ENCODE measurements around the gene CHD6.

Gene CHD6

DNA sequence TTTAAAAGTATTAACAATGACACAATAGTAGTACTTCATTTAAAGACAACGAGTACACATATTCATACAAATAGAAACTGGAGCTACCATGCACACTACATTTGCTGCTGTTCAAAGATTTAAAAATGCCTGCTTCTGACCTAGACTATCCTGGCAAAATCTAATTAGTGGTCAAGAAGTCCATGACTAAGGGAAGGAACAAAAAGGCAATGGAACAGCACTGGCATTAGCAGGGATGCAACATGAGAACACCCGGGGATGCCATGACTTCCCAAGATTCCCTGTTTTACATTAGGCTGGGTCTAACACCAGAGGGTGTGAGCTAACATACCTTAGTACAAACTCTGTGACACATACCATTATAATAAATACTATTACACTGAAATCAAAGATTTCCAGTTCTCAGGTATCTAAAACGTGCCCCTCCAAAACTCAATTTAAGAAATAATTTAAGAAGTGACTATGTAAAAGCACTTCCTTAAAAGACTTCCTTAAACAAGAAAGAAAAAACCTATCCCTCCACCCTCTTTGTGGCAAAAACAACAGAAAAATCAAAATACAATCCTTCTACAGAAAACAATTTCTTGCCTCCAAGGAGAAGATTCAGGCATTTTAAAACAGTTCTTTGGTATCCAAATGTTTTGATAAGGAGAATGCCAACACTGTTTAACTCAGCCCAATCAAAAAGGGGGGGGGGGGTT lies 25.5 kb downstream of the CHD6 start:
- TF ChIP-seq POLR2A (IDR thresholded peaks at IDR 0.05; ENCODE audit: low read depth, low read length) (no peak), POLR2AphosphoS5 (IDR thresholded peaks at IDR 0.05; ENCODE audit: low read depth, low read length) (no peak), PAX5 (IDR thresholded peaks at IDR 0.05; ENCODE audit: insufficient read depth, low read length, severe bottlenecking) (no peak), POU2F2 (IDR thresholded peaks at IDR 0.05; ENCODE audit: low read depth, low read length) (no peak), SPI1 (IDR thresholded peaks at IDR 0.05; ENCODE audit: low read depth, low read length) (no peak), TAF1 (IDR thresholded peaks at IDR 0.05; ENCODE audit: low read depth, low read length) (no peak)
- FAIRE-seq = no peak
- no peak for DNase-seq (ENCODE audit: insufficient read length, low spot score)

DNA sequence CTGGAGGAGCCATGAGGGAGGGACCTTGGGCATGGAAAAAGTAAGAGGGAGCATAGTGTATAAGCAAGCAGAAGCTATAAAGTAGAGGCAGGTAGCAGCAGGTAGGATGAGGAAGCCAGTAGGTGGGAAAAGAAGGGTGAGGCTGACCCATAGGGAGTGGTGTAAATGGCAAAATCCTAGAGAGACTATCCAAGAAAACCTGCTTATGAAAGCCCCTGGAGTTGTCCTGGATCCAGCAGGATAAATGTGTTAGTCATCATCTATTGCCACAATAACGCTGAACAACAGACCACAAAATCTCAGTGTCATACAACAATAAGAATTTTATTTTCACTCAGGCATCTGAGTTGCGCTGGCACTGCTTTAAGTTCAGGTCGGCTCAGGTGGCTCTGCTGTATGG lies 30.2 kb downstream of the CHD6 start:
- FAIRE-seq = no peak
- TF ChIP-seq SPI1 (IDR thresholded peaks at IDR 0.05; ENCODE audit: low read depth, low read length) = no peak
- TF ChIP-seq POU2F2 (IDR thresholded peaks at IDR 0.05; ENCODE audit: low read depth, low read length) = no peak
- TF ChIP-seq PAX5 (IDR thresholded peaks at IDR 0.05; ENCODE audit: insufficient read depth, low read length, severe bottlenecking) = no peak
- no peak for TF ChIP-seq POLR2AphosphoS5 (IDR thresholded peaks at IDR 0.05; ENCODE audit: low read depth, low read length)
- no peak for TF ChIP-seq POLR2A (IDR thresholded peaks at IDR 0.05; ENCODE audit: low read depth, low read length)
- TF ChIP-seq TAF1 (IDR thresholded peaks at IDR 0.05; ENCODE audit: low read depth, low read length) = no peak
- no peak for DNase-seq (ENCODE audit: insufficient read length, low spot score)

- FAIRE-seq (no peak), DNase-seq (ENCODE audit: insufficient read length, low spot score) (no peak)
- peak; percentile 56 for TF ChIP-seq SPI1 (IDR thresholded peaks at IDR 0.05; ENCODE audit: low read depth, low read length)
- TF ChIP-seq TAF1 (IDR thresholded peaks at IDR 0.05; ENCODE audit: low read depth, low read length) = no peak
- no peak for TF ChIP-seq POLR2A (IDR thresholded peaks at IDR 0.05; ENCODE audit: low read depth, low read length)
- TF ChIP-seq PAX5 (IDR thresholded peaks at IDR 0.05; ENCODE audit: insufficient read depth, low read length, severe bottlenecking) = no peak
- TF ChIP-seq POLR2AphosphoS5 (IDR thresholded peaks at IDR 0.05; ENCODE audit: low read depth, low read length) = no peak
- no peak for TF ChIP-seq POU2F2 (IDR thresholded peaks at IDR 0.05; ENCODE audit: low read depth, low read length)
Measured at GRCh38 chr20:41587523-41587922, 30.7 kb downstream of the CHD6 start.

GRCh38 chr20:41586772-41587171 lies 31.4 kb downstream of the CHD6 start:
- FAIRE-seq (no peak), DNase-seq (ENCODE audit: insufficient read length, low spot score) (no peak)
- TF ChIP-seq SPI1 (IDR thresholded peaks at IDR 0.05; ENCODE audit: low read depth, low read length) = no peak
- TF ChIP-seq PAX5 (IDR thresholded peaks at IDR 0.05; ENCODE audit: insufficient read depth, low read length, severe bottlenecking) = no peak
- TF ChIP-seq POLR2A (IDR thresholded peaks at IDR 0.05; ENCODE audit: low read depth, low read length) = no peak

- FAIRE-seq (no peak), DNase-seq (ENCODE audit: insufficient read length, low spot score) (no peak)
- TF ChIP-seq SPI1 (IDR thresholded peaks at IDR 0.05; ENCODE audit: low read depth, low read length) (no peak), POU2F2 (IDR thresholded peaks at IDR 0.05; ENCODE audit: low read depth, low read length) (no peak), POLR2A (IDR thresholded peaks at IDR 0.05; ENCODE audit: low read depth, low read length) (no peak), POLR2AphosphoS5 (IDR thresholded peaks at IDR 0.05; ENCODE audit: low read depth, low read length) (no peak)
Measured at GRCh38 chr20:41580350-41580749, 37.8 kb downstream of the CHD6 start.

GRCh38 chr20:41577129-41578009 lies 40.8 kb downstream of the CHD6 start:
- no peak for DNase-seq (ENCODE audit: insufficient read length, low spot score)
- no peak for FAIRE-seq
- no peak for TF ChIP-seq POLR2AphosphoS5 (IDR thresholded peaks at IDR 0.05; ENCODE audit: low read depth, low read length)
- TF ChIP-seq TAF1 (IDR thresholded peaks at IDR 0.05; ENCODE audit: low read depth, low read length) = no peak
- no peak for TF ChIP-seq PAX5 (IDR thresholded peaks at IDR 0.05; ENCODE audit: insufficient read depth, low read length, severe bottlenecking)
- TF ChIP-seq POLR2A (IDR thresholded peaks at IDR 0.05; ENCODE audit: low read depth, low read length) = no peak
- no peak for TF ChIP-seq POU2F2 (IDR thresholded peaks at IDR 0.05; ENCODE audit: low read depth, low read length)
- TF ChIP-seq SPI1 (IDR thresholded peaks at IDR 0.05; ENCODE audit: low read depth, low read length) = no peak

GRCh38 chr20:41575412-41575811 lies 42.8 kb downstream of the CHD6 start:
- FAIRE-seq (no peak), DNase-seq (ENCODE audit: insufficient read length, low spot score) (no peak)
- TF ChIP-seq PAX5 (IDR thresholded peaks at IDR 0.05; ENCODE audit: insufficient read depth, low read length, severe bottlenecking) = no peak
- no peak for TF ChIP-seq POLR2AphosphoS5 (IDR thresholded peaks at IDR 0.05; ENCODE audit: low read depth, low read length)
- TF ChIP-seq TAF1 (IDR thresholded peaks at IDR 0.05; ENCODE audit: low read depth, low read length) = no peak
- TF ChIP-seq POLR2A (IDR thresholded peaks at IDR 0.05; ENCODE audit: low read depth, low read length) = no peak
- no peak for TF ChIP-seq POU2F2 (IDR thresholded peaks at IDR 0.05; ENCODE audit: low read depth, low read length)
- no peak for TF ChIP-seq SPI1 (IDR thresholded peaks at IDR 0.05; ENCODE audit: low read depth, low read length)

- FAIRE-seq (no peak), DNase-seq (ENCODE audit: insufficient read length, low spot score) (no peak)
- TF ChIP-seq POLR2AphosphoS5 (IDR thresholded peaks at IDR 0.05; ENCODE audit: low read depth, low read length) (no peak), POU2F2 (IDR thresholded peaks at IDR 0.05; ENCODE audit: low read depth, low read length) (no peak), POLR2A (IDR thresholded peaks at IDR 0.05; ENCODE audit: low read depth, low read length) (no peak), SPI1 (IDR thresholded peaks at IDR 0.05; ENCODE audit: low read depth, low read length) (no peak)
Measured at GRCh38 chr20:41574802-41575389, 43.3 kb downstream of the CHD6 start.

DNA sequence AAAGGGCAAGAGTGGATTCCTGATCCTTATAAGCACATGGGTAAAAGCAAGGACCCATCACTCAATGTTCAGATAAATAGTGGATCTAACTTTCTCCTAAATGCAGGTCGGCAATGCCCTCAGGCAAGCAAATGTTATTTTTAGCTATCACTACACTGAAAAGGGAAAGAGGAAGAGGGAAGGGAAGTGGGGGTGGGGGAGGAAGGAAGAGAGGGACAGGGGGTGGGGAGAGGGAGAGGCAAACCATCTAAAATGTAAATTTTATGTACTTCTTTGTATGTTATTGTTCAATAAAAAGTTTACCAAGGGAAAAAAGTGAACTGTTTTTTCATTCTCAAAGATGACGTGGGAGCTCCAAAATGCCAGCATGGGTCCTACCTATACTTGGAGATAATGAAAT lies 44.2 kb downstream of the CHD6 start:
- FAIRE-seq (no peak), DNase-seq (ENCODE audit: insufficient read length, low spot score) (no peak)
- no peak for TF ChIP-seq TAF1 (IDR thresholded peaks at IDR 0.05; ENCODE audit: low read depth, low read length)
- no peak for TF ChIP-seq PAX5 (IDR thresholded peaks at IDR 0.05; ENCODE audit: insufficient read depth, low read length, severe bottlenecking)
- TF ChIP-seq POLR2AphosphoS5 (IDR thresholded peaks at IDR 0.05; ENCODE audit: low read depth, low read length) = no peak
- no peak for TF ChIP-seq POLR2A (IDR thresholded peaks at IDR 0.05; ENCODE audit: low read depth, low read length)
- no peak for TF ChIP-seq SPI1 (IDR thresholded peaks at IDR 0.05; ENCODE audit: low read depth, low read length)
- TF ChIP-seq POU2F2 (IDR thresholded peaks at IDR 0.05; ENCODE audit: low read depth, low read length) = no peak

Measured in GM12891 (cell line).